Esophagus muscularis mucosa (tissue), 4 donors: ENCODE measurements around the gene EEF2.

Source experiments
- EP300 ChIP-seq: sonication (generic); formaldehyde crosslinking; IDR thresholded peaks from one replicate; pipeline ENCODE4 v1.6.1; 2017; ENCODE audit warnings: antibody characterized with exemption
- POLR2AphosphoS5 ChIP-seq, 2 donors: sonication (generic); formaldehyde crosslinking; IDR thresholded peaks; one replicate each; pipeline ENCODE4 v1.6.1; 2017; ENCODE audit warnings: antibody characterized with exemption in 2 of 2
- TF ChIP-seq, protein P1 (sequence below), 3 experiments: fragments of 200-600 bp in 2 of 3; fragments of 450-650 bp in 1 of 3; sonication (generic) in 2 of 3; IDR thresholded peaks; one replicate each; pipeline ENCODE4 v1.5.1; 2017 to 2019; ENCODE audit warnings: antibody characterized with exemption in 3 of 3, mild to moderate bottlenecking in 2 of 3, moderate library complexity in 1 of 3

GRCh38 chr19:3970313-3970807 lies 14.9 kb downstream of the EEF2 start:
- TF ChIP-seq, protein P1, sequence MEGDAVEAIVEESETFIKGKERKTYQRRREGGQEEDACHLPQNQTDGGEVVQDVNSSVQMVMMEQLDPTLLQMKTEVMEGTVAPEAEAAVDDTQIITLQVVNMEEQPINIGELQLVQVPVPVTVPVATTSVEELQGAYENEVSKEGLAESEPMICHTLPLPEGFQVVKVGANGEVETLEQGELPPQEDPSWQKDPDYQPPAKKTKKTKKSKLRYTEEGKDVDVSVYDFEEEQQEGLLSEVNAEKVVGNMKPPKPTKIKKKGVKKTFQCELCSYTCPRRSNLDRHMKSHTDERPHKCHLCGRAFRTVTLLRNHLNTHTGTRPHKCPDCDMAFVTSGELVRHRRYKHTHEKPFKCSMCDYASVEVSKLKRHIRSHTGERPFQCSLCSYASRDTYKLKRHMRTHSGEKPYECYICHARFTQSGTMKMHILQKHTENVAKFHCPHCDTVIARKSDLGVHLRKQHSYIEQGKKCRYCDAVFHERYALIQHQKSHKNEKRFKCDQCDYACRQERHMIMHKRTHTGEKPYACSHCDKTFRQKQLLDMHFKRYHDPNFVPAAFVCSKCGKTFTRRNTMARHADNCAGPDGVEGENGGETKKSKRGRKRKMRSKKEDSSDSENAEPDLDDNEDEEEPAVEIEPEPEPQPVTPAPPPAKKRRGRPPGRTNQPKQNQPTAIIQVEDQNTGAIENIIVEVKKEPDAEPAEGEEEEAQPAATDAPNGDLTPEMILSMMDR (IDR thresholded peaks at IDR 0.05), result no peak
- TF ChIP-seq POLR2AphosphoS5 (IDR thresholded peaks at IDR 0.05) (no peak), EP300 (no peak)
